ENCODE measurements around the gene IL10.
"Not testable (repeated sequence)": the region's sequence is repeated elsewhere in the genome, so short reads cannot be mapped to it uniquely, and the experiment has no call there.

DNA sequence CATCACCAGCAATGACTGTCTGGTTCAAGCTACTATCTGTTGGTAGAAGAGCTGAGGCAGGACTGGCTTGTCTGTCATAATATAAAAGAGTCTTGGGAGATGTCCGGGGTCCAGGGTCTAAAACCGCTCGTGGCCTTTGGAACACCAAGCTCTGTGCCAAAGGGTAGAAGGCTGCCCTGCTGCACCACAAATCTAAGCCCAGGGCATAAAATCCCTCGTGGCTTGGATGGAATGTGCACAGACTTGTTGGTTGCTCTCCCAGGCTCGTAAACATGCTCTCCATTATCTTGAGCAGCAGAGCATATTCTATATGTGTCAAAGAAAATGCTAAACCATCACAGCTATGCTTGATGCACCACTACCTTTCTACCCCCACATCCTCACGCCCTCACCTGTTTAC is 6.6 kb upstream of the IL10 start:
- TF ChIP-seq, protein P1, sequence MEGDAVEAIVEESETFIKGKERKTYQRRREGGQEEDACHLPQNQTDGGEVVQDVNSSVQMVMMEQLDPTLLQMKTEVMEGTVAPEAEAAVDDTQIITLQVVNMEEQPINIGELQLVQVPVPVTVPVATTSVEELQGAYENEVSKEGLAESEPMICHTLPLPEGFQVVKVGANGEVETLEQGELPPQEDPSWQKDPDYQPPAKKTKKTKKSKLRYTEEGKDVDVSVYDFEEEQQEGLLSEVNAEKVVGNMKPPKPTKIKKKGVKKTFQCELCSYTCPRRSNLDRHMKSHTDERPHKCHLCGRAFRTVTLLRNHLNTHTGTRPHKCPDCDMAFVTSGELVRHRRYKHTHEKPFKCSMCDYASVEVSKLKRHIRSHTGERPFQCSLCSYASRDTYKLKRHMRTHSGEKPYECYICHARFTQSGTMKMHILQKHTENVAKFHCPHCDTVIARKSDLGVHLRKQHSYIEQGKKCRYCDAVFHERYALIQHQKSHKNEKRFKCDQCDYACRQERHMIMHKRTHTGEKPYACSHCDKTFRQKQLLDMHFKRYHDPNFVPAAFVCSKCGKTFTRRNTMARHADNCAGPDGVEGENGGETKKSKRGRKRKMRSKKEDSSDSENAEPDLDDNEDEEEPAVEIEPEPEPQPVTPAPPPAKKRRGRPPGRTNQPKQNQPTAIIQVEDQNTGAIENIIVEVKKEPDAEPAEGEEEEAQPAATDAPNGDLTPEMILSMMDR (conservative IDR thresholded peaks at IDR 0.05; ENCODE audit: low read length), result not testable (repeated sequence)
- not testable (repeated sequence) for TF ChIP-seq EZH2phosphoT487 (IDR thresholded peaks at IDR 0.05; ENCODE audit: borderline replicate concordance, low read depth, low read length)
